Uterine smooth muscle cell (primary cell): ENCODE results near the gene GRIK3. TPM values are rescaled to one million over a fixed set of nuclear protein-coding genes. Genes with fewer than 3 reads are reported as not detected.

Experiments used
- total RNA-seq: library from RNA; depleted of rRNA; stranded (reverse); fragments of >200 nt; gene quantifications from 2 replicates; pipeline ENCODE4 v1.2.3, GENCODE V29; 2014

GRIK3 gene
- not detected in 2 replicates for total RNA-seq

DNA sequence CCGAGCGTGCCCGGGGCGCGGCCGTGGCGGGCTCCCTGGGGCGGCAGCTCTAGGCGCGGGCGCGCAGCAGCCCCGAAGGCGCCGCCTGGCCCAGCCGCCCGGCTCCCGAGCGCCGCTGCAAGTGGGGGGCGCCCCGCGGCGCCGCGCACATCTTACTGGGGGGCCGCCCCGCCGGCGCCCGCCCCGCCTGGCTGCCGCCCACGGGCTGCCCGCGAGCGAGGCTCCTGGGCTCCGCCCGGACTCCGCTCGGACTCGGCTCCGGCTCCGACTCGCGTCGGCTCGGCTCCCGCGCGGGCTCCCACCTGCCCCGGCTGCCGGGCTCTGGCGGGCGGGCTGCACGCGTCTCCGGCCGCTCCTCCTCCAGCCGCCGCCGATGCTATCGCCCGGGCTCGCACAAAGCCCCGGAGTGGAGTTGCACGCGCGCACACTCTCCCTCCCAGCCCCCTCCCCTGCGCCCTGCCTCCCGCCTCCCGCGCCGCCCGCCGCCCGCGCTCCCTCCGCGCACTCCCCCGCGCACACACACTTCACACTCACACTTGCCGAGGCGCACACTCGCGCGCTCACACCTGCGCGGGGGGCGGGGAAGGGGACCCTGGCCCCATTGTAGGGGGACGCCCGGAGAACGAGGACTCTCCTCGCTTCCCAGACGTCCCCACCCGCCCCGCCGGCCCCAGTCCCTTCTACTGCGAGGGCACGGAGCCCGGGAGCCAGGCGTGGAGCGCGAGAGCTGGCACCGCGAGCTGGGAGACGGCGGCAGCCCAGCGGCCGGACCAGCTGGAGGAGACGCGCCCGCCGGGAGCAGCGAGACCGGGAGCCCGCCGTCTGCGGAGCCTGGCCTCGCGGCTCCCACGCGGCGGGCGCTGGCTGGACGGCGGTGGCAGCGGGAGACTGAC, at the start of gene GRIK3:
TSS of gene GRIK3 (minus strand) at position 395 of the 893 bp plus-strand sequence. CDS start 407 bp downstream, outside the sequence.

